Adrenal gland (tissue), 12 donors: ENCODE results near the gene GHRH. TPM values are rescaled to one million over a fixed set of nuclear protein-coding genes. Genes with fewer than 3 reads are reported as not detected.

Experiments
- DNase-seq, 7 donors: peaks; one replicate each; pipeline ENCODE4 v3.0.0-alpha.2; 2019 to 2020
- H3K27ac ChIP-seq, 5 donors: fragments of 200-600 bp; sonication (generic) in 4 of 5; 1 replicate in 3 of 5; 2 replicates in 2 of 5; pipeline versions ENCODE4 v1.5.1 to v1.8.0; 2016 to 2020; ENCODE audit warnings: mild to moderate bottlenecking in 1 of 5
- H3K27me3 ChIP-seq: fragments of 200-600 bp; 2 replicates; pipeline ENCODE4 v1.8.0; 2021
- H3K36me3 ChIP-seq, 2 donors: fragments of 200-600 bp; replicated peaks in 1 of 2; 1 replicate in 1 of 2; 2 replicates in 1 of 2; pipeline versions ENCODE4 v1.5.1 to v1.8.0; 2018 to 2022
- H3K4me1 ChIP-seq, 2 donors: fragments of 200-600 bp; replicated peaks in 1 of 2; 1 replicate in 1 of 2; 2 replicates in 1 of 2; pipeline versions ENCODE4 v1.5.1 to v1.8.0; 2018 to 2021
- H3K4me3 ChIP-seq, 4 donors: fragments of 200-600 bp; sonication (generic) in 3 of 4; one replicate each; pipeline ENCODE4 v1.5.1; 2016 to 2018
- H3K9me3 ChIP-seq, 3 donors: fragments of 200-600 bp; sonication (generic) in 1 of 3; replicated peaks in 1 of 3; 1 replicate in 2 of 3; 2 replicates in 1 of 3; pipeline versions ENCODE4 v1.5.1 to v1.8.0; 2016 to 2021
- POLR2A ChIP-seq, 2 donors: fragments of 450-650 bp; IDR thresholded peaks; one replicate each; pipeline ENCODE4 v1.6.1; 2017; ENCODE audit warnings: antibody characterized with exemption in 2 of 2, mild to moderate bottlenecking in 2 of 2, moderate library complexity in 1 of 2
- WGBS, 4 donors: extraction: QIAGEN DNeasy Blood & Tissue Kit in 2 of 4; methylation state at CpG; one replicate each; pipeline versions ENCODE4 v1.1.5 to v1.1.7; 2013 to 2017; 5-methylcytosine and 5-hydroxymethylcytosine counted together
- intact Hi-C, 2 donors: fragments of 100-400 bp; cut with DNase I; formaldehyde crosslinking; loops; one replicate each; pipeline versions ENCODE4 v1.14.1 to v1.15.0; 2022 to 2023
- polyA plus RNA-seq, 3 donors: library from polyadenylated mRNA; stranded (reverse); fragments of 200-250 nt in 2 of 3; fragments of 350-450 nt in 1 of 3; fragmentation: Illumina TruSeq in 1 of 3; extraction: RNeasy Lipid Tissue Mini Kit (QIAGEN cat#74804) in 1 of 3; gene quantifications; one replicate each; pipeline ENCODE4 v1.2.3, GENCODE V29; 2013 to 2014
- total RNA-seq, 9 donors: library from RNA; depleted of rRNA in 4 of 9; stranded (reverse); fragments of >200 nt in 4 of 9; fragments of 120-200 nt in 1 of 9; fragmentation: NEBNext Ultra II Directional in 1 of 9; extraction: Animal tissue kit (Norgen Biotek cat#: 25700) in 1 of 9; gene quantifications; one replicate each; pipeline versions ENCODE4 v1.1.0 to v1.2.4, GENCODE V29; 2013 to 2023
- TF ChIP-seq, protein P1 (sequence below), 6 experiments: fragments of 450-650 bp in 4 of 6; fragments of 200-600 bp in 2 of 6; sonication (generic) in 1 of 6; IDR thresholded peaks; 1 replicate in 5 of 6; 2 replicates in 1 of 6; pipeline versions ENCODE4 v1.5.1 to v1.8.0; 2016 to 2021; ENCODE audit warnings: antibody characterized with exemption in 6 of 6, mild to moderate bottlenecking in 2 of 6, moderate library complexity in 1 of 6
- donor health status: healthy with polysubstance abuse.
- donor health status: Bipolar disorder and iron deficiency.
- donor health status: DM: yes; HTN: yes; CAD: no.
- donor health status: DM: no; HTN: no; CAD: no.
- donor health status: DM: no; HTN: no; CAD: no.
- donor health status: DM: yes; HTN: yes; CAD: no.

Gene GHRH
- total and polyA plus RNA-seq, 12 donors = 0.91 to 26.1 TPM; not detected in 10

- TF ChIP-seq, protein P1, sequence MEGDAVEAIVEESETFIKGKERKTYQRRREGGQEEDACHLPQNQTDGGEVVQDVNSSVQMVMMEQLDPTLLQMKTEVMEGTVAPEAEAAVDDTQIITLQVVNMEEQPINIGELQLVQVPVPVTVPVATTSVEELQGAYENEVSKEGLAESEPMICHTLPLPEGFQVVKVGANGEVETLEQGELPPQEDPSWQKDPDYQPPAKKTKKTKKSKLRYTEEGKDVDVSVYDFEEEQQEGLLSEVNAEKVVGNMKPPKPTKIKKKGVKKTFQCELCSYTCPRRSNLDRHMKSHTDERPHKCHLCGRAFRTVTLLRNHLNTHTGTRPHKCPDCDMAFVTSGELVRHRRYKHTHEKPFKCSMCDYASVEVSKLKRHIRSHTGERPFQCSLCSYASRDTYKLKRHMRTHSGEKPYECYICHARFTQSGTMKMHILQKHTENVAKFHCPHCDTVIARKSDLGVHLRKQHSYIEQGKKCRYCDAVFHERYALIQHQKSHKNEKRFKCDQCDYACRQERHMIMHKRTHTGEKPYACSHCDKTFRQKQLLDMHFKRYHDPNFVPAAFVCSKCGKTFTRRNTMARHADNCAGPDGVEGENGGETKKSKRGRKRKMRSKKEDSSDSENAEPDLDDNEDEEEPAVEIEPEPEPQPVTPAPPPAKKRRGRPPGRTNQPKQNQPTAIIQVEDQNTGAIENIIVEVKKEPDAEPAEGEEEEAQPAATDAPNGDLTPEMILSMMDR (IDR thresholded peaks at IDR 0.05) = no peak
- TF ChIP-seq POLR2A (IDR thresholded peaks at IDR 0.05) = no peak
- DNase-seq = no peak
- H3K4me3 ChIP-seq = no peak overlapping the region
- no peaks in the 10 kb centered on the region for H3K9me3 ChIP-seq
- 87 to 91% (median 88%) methylated on average over 25 of the region's 25 CpGs for WGBS, 4 donors
- H3K27ac ChIP-seq = no peak overlapping the region
- peaks cover 0 to 23% of the 10 kb centered on the region in 2 donors for H3K36me3 ChIP-seq
- intact Hi-C loops = no loop called here
- no peaks in the 10 kb centered on the region for H3K4me1 ChIP-seq
- H3K27me3 ChIP-seq = no peaks in the 10 kb centered on the region
Observed at GRCh38 chr20:37245216-37246150, 16.1 kb downstream of the GHRH start.

DNA sequence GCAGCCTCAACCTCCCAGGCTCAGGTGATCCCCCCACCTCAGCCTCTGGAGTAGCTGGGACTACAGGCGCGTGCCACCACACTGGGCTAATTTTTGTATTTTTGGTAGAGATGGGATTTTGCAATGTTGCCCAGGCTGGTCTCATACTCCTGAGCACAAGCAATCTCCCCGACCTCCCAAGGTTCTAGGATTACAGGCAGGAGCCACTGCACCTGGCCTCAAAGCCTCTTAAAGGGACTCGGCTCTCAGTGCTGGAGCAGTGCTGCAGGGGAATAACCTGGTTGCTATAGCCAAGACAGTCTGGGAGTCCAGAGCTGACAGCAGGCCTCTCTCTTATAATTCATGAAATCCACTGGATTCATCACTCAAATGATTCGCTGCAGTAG, 17.0 kb downstream of the GHRH start:
- WGBS, 4 donors = 67 to 85% (median 74%) methylated on average over 3 to 5 of the region's 5 CpGs
- Histone ChIP-seq H3K36me3 (peaks cover 0 to 32% of the 10 kb centered on the region in 2 donors), H3K4me3 (no peak overlapping the region), H3K4me1 (no peaks in the 10 kb centered on the region), H3K27me3 (no peaks in the 10 kb centered on the region), H3K27ac (no peak overlapping the region), H3K9me3 (no peaks in the 10 kb centered on the region)
- DNase-seq = no peak
- TF ChIP-seq, protein P1 (IDR thresholded peaks at IDR 0.05) = no peak
- TF ChIP-seq POLR2A (IDR thresholded peaks at IDR 0.05) = no peak
- intact Hi-C loops = no loop called here

DNA sequence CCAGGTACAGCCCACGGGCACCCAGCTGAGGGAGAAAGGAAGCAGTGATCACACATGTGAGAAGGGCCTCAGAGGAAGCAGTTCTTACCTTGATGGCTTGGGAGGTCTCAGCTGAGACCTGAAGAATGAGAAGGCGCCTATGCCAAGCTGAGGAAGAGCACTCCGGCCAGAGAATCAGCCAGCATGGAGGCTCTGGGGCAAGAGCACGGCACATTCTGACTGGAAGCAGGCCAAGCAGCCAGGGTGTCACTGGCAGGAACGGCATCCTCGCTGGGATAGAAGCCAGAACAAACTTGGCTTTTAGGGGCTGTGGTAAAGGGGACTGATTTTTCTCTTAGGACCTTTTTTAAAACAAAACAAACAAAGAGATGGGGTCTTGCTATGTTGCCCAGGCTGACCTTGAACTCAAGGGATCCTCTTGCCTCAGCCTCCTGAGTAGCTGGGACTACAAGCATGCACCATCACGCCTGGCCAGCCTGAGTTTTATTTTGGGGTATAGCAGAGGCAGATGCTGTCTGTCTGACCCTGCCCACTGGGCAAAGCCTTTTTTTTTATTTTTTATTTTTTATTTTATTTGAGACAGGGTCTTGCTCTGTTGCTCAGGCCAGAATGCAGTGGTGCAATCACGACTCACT, 17.6 kb downstream of the GHRH start:
- Histone ChIP-seq H3K4me3 (no peak overlapping the region), H3K4me1 (no peaks in the 10 kb centered on the region), H3K9me3 (no peaks in the 10 kb centered on the region), H3K27ac (no peak overlapping the region), H3K36me3 (peaks cover 0 to 37% of the 10 kb centered on the region in 2 donors), H3K27me3 (no peaks in the 10 kb centered on the region)
- intact Hi-C loops = no loop called here
- peak in 6 of 7 donors; percentile 53 to 71 (median 66) for DNase-seq
- TF ChIP-seq, protein P1 (IDR thresholded peaks at IDR 0.05) = no peak
- TF ChIP-seq POLR2A (IDR thresholded peaks at IDR 0.05) = no peak
- 56 to 66% (median 62%) methylated on average over 5 to 8 of the region's 8 CpGs for WGBS, 4 donors

GRCh38 chr20:37243076-37243936, 18.3 kb downstream of the GHRH start:
- no peak for DNase-seq
- Histone ChIP-seq H3K4me3 (no peak overlapping the region), H3K4me1 (no peaks in the 10 kb centered on the region), H3K27me3 (no peaks in the 10 kb centered on the region), H3K9me3 (no peaks in the 10 kb centered on the region), H3K27ac (no peak overlapping the region), H3K36me3 (peaks cover 0 to 45% of the 10 kb centered on the region in 2 donors)
- WGBS, 4 donors = 90 to 93% (median 91%) methylated on average over 16 of the region's 16 CpGs
- intact Hi-C loops = no loop called here
- TF ChIP-seq POLR2A (IDR thresholded peaks at IDR 0.05) = no peak
- TF ChIP-seq, protein P1 (IDR thresholded peaks at IDR 0.05) = no peak
